HG02642 (cell line): ENCODE measurements around the gene TEN1.

Experiments
- ATAC-seq: cut with Tn5 transposase; IDR thresholded peaks from one replicate; pipeline ENCODE4 v1.9.1; 2021; ENCODE audit warnings: mild to moderate bottlenecking; ENCODE audit not compliant: unreplicated experiment, poor library complexity

The TEN1 gene

DNA sequence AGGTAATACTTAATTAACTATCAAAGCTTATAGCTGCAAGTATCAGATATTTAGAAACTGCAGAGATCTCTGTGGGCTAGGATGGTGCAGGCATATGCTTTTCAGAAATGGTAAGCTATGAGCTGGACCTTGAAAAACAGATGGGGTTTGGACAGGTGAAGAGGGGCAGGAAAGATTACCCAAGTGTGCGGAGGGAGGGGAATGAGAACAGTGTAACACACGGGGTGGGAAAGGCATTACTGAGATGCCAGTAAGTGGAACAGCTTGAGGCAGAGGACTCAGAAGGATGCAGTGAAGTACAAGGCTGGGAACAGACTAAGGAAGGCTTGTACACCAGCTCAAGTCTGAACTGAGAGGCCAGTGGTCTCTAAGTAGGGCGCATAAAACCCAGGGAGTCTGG is 70.2 kb downstream of the TEN1 start:
- ATAC-seq, result no peak

GRCh38 chr17:76049836-76050537 is 70.9 kb downstream of the TEN1 start:
- no peak for ATAC-seq
